ENCODE measurements around the gene NDFIP2. TPM values are rescaled to one million over a fixed set of nuclear protein-coding genes. Genes with fewer than 3 reads are reported as not detected.
"Not testable (repeated sequence)": the region's sequence is repeated elsewhere in the genome, so short reads cannot be mapped to it uniquely, and the experiment has no call there.

NDFIP2 gene
- total and polyA plus RNA-seq, 12 donors, result 5.2 to 62.1 (median 38.9) TPM

DNA sequence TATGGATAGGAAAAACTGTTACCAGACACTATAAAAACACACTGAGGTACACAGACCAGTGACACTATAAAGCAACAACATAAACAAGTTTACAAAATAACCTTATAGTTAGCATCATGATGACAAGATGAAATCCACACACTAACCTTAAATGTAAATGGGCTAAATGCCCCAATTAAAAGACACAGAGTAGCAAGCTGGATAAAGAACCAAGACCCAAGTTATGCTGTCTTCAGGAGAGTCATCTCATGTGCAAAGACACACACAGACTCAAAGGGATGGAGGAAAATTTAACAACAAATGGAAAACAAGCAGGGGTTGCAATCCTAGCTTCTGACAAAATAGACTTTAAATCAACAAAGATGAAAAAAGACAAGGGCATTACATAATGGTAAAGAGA lies 81.6 kb downstream of the NDFIP2 start:
- Histone ChIP-seq H3K4me1 (replicated peaks in 1 of 2) (no peaks in the 10 kb centered on the region), H3K27me3 (no peaks in the 10 kb centered on the region), H3K9me3 (replicated peaks in 1 of 3) (peaks cover 0 to 11% (median 0%) of the 10 kb centered on the region in 3 donors), H3K36me3 (replicated peaks in 1 of 2) (no peaks in the 10 kb centered on the region), H3K27ac (no peak overlapping the region), H3K4me3 (no peak overlapping the region)
- no peak for DNase-seq
- intact Hi-C loops (cut with DNase I), result no loop called here
- TF ChIP-seq, protein P1, sequence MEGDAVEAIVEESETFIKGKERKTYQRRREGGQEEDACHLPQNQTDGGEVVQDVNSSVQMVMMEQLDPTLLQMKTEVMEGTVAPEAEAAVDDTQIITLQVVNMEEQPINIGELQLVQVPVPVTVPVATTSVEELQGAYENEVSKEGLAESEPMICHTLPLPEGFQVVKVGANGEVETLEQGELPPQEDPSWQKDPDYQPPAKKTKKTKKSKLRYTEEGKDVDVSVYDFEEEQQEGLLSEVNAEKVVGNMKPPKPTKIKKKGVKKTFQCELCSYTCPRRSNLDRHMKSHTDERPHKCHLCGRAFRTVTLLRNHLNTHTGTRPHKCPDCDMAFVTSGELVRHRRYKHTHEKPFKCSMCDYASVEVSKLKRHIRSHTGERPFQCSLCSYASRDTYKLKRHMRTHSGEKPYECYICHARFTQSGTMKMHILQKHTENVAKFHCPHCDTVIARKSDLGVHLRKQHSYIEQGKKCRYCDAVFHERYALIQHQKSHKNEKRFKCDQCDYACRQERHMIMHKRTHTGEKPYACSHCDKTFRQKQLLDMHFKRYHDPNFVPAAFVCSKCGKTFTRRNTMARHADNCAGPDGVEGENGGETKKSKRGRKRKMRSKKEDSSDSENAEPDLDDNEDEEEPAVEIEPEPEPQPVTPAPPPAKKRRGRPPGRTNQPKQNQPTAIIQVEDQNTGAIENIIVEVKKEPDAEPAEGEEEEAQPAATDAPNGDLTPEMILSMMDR (IDR thresholded peaks at IDR 0.05), result no peak
- no peak for TF ChIP-seq POLR2A (IDR thresholded peaks at IDR 0.05)

- Histone ChIP-seq H3K4me3 (no peak overlapping the region), H3K4me1 (replicated peaks in 1 of 2) (no peaks in the 10 kb centered on the region), H3K27ac (no peak overlapping the region), H3K9me3 (replicated peaks in 1 of 3) (peaks cover 0 to 11% (median 0%) of the 10 kb centered on the region in 3 donors), H3K27me3 (no peaks in the 10 kb centered on the region), H3K36me3 (replicated peaks in 1 of 2) (no peaks in the 10 kb centered on the region)
- DNase-seq, result no peak
- TF ChIP-seq POLR2A (IDR thresholded peaks at IDR 0.05), result no peak
- TF ChIP-seq, protein P1 (IDR thresholded peaks at IDR 0.05), result no peak
- intact Hi-C loops (cut with DNase I), result no loop called here
- 96 to 100% (median 97%) methylated on average over 2 of the region's 2 CpGs for WGBS, 4 donors
Observed at GRCh38 chr13:79566118-79566517, 85.2 kb downstream of the NDFIP2 start.

DNA sequence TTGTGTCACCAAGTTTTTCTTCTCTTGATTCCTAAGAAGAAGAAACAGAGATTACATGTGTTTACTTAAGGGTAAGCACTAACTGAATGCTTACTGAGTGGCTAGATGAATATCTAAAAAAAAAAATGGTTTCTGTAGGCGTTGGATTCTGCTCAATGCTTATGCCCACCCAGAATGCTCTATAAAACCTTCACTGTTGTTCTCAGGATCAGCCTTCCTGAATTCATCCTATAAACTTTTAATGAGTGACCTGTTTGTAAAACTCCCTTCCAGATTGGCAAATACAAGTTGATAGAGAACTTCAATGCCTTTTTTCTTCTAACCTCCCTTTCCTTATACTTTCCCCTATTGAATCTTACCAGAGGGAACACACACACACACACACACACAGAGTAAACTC lies 90.2 kb downstream of the NDFIP2 start:
- Histone ChIP-seq H3K4me3 (no peak overlapping the region), H3K27me3 (no peaks in the 10 kb centered on the region), H3K36me3 (replicated peaks in 1 of 2) (no peaks in the 10 kb centered on the region), H3K27ac (no peak overlapping the region), H3K9me3 (replicated peaks in 1 of 3) (no peaks in the 10 kb centered on the region), H3K4me1 (replicated peaks in 1 of 2) (no peaks in the 10 kb centered on the region)
- no peak for DNase-seq
- 66 to 80% (median 71%) methylated on average over 1 of the region's 1 CpG for WGBS, 4 donors
- intact Hi-C loops (cut with DNase I), result no loop called here
- TF ChIP-seq, protein P1 (IDR thresholded peaks at IDR 0.05), result no peak
- no peak for TF ChIP-seq POLR2A (IDR thresholded peaks at IDR 0.05)

DNA sequence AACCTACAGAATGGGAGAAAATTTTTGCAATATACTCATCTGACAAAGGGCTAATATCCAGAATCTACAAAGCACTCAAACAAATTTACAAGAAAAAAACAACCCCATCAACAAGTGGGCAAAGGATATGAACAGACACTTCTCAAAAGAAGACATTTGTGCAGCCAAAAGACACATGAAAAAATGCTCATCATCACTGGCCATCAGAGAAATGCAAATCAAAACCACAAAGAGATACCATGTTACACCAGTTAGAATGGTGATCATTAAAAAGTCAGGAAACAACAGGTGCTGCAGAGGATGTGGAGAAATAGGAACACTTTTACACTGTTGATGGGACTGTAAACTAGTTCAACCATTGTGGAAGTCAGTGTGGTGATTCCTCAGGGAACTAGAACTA lies 92.9 kb downstream of the NDFIP2 start:
- intact Hi-C loops (cut with DNase I); H3K36me3 ChIP-seq (replicated peaks in 1 of 2): not testable (repeated sequence)

GRCh38 chr13:79581870-79582315 lies 100.9 kb downstream of the NDFIP2 start:
- no peak for DNase-seq
- H3K4me1 ChIP-seq (replicated peaks in 1 of 2), result no peaks in the 10 kb centered on the region
- H3K9me3 ChIP-seq (replicated peaks in 1 of 3), result peaks cover 0 to 3% (median 0%) of the 10 kb centered on the region in 3 donors
- no peaks in the 10 kb centered on the region for H3K27me3 ChIP-seq
- H3K36me3 ChIP-seq (replicated peaks in 1 of 2), result no peaks in the 10 kb centered on the region
- TF ChIP-seq, protein P1 (IDR thresholded peaks at IDR 0.05), result no peak
- no peak for TF ChIP-seq POLR2A (IDR thresholded peaks at IDR 0.05)
- H3K27ac ChIP-seq, result no peak overlapping the region
- intact Hi-C loops (cut with DNase I), result no loop called here
- H3K4me3 ChIP-seq, result no peak overlapping the region
- 90 to 100% (median 95%) methylated on average over 3 to 4 of the region's 4 CpGs; no CpG with 5 or more reads in 1 of the 4 donors for WGBS, 4 donors

More for the DNA sequence above, 92.9 kb downstream of the NDFIP2 start:
- not testable (repeated sequence) for DNase-seq; H3K27ac ChIP-seq; H3K27me3 ChIP-seq; H3K4me1 ChIP-seq (replicated peaks in 1 of 2); H3K4me3 ChIP-seq; H3K9me3 ChIP-seq (replicated peaks in 1 of 3)
